ENCODE measurements around the gene DDN. TPM values are rescaled to one million over a fixed set of nuclear protein-coding genes. Genes with fewer than 3 reads are reported as not detected.
A peak's percentile ranks its signal among the peaks of the same experiment; 100 is the strongest.

The DDN gene
- total RNA-seq, 1 experiment from 2014 or later: 0.35 TPM

GRCh38 chr12:49017891-49018260, 18.7 kb upstream of the DDN start:
- H3K56ac ChIP-seq (ENCODE audit: insufficient read length, low read depth, low read length): no peak overlapping the region
- H2BK120ac ChIP-seq (ENCODE audit: low read depth, low read length, poor library complexity, severe bottlenecking): no peak overlapping the region
- H3K79me1 ChIP-seq (ENCODE audit: insufficient read depth, low read depth, low read length, poor library complexity, severe bottlenecking): peaks cover 3% of the 10 kb centered on the region
- peaks cover 9% of the 10 kb centered on the region for H3K23me2 ChIP-seq (ENCODE audit: insufficient read length, low read depth, low read length, poor library complexity, severe bottlenecking)
- no peak overlapping the region for H3K23ac ChIP-seq (ENCODE audit: insufficient read length, low read depth, low read length)
- no CpG with 5 or more reads among the region's 8 CpGs for WGBS (ENCODE audit: extremely low coverage, insufficient read length, low lambda C conversion rate)
- no peak overlapping the region for H3K18ac ChIP-seq (ENCODE audit: insufficient read length, low read depth, low read length)
- no peak overlapping the region for H4K5ac ChIP-seq (ENCODE audit: insufficient read length, low read depth, low read length)
- no peak overlapping the region for H3T11ph ChIP-seq (ENCODE audit: low read length)
- TF ChIP-seq CTCF (conservative IDR thresholded peaks at IDR 0.05): no peak
- no peaks in the 10 kb centered on the region for H4K20me1 ChIP-seq (ENCODE audit: control insufficient read depth, insufficient read depth, insufficient read length)
- H3K79me2 ChIP-seq (ENCODE audit: insufficient read depth, low read length): no peaks in the 10 kb centered on the region
- no peak overlapping the region for H4K8ac ChIP-seq (replicated peaks; ENCODE audit: insufficient read length, low read depth, low read length)
- Mint-ChIP-seq H3K9me3 (no peaks in the 10 kb centered on the region), H3K27me3 (ENCODE audit: low read depth) (no peaks in the 10 kb centered on the region; the same call in 1 of the 2 replicates), H3K4me1 (peaks cover 15% of the 10 kb centered on the region in 2 experiments), H3K36me3 (ENCODE audit: insufficient read depth in 1 of 3, low read depth in 3 of 3) (peaks cover 7 to 22% (median 20%) of the 10 kb centered on the region in 3 experiments), H3K4me3 (peak overlapping the region; percentile 89 to 93), H3K27ac (peak overlapping the region; percentile 89 to 99 (median 97); a peak in 6 of 7 replicates)
- H4K91ac ChIP-seq (ENCODE audit: insufficient read length, low read depth, low read length): no peak overlapping the region
- H2AFZ ChIP-seq (ENCODE audit: low read length): no peak overlapping the region
- H3K4ac ChIP-seq (ENCODE audit: low read depth, low read length): no peak overlapping the region
- no peaks in the 10 kb centered on the region for H3K9me3 ChIP-seq (ENCODE audit: control insufficient read depth, low read depth, low read length)
- no peak overlapping the region for H2BK5ac ChIP-seq (ENCODE audit: insufficient read length, low read length)
- H2BK20ac ChIP-seq (ENCODE audit: low read depth, low read length, poor library complexity, severe bottlenecking): no peak overlapping the region
- no peak overlapping the region for H2AK5ac ChIP-seq (ENCODE audit: insufficient read length, low read length)
- peak overlapping the region; percentile 78 for H3K4me2 ChIP-seq (ENCODE audit: insufficient read depth, insufficient read length, low read length)
- no peaks in the 10 kb centered on the region for H3K27me3 ChIP-seq (ENCODE audit: insufficient read depth, low read length)
- no peak overlapping the region for H3K27ac ChIP-seq (ENCODE audit: insufficient read length, low read depth, low read length)
- H3K9ac ChIP-seq (ENCODE audit: extremely low read depth, insufficient read length, low read length): peak overlapping the region; percentile 82
- no peak overlapping the region for H2BK15ac ChIP-seq (ENCODE audit: low read depth, low read length)
- no peak for DNase-seq
- no peak overlapping the region for H2BK12ac ChIP-seq (ENCODE audit: insufficient read length, low read depth, low read length)
- H3K4me1 ChIP-seq (ENCODE audit: insufficient read depth, low read length): no peaks in the 10 kb centered on the region
- H3K14ac ChIP-seq (ENCODE audit: insufficient read depth, low read length): peak overlapping the region; percentile 80; the same call in 1 of the 2 replicates
